BLaER1 (cell line): ENCODE measurements around the gene NPIPB6.
A peak's percentile ranks its signal among the peaks of the same experiment; 100 is the strongest.

Experiments
- H3K27ac ChIP-seq: shearing (Covaris generic); formaldehyde crosslinking; 2 replicates; pipeline ENCODE4 v1.8.1; 2022
- H3K27me3 ChIP-seq: shearing (Covaris generic); formaldehyde crosslinking; 2 replicates; pipeline ENCODE4 v1.8.1; 2022
- H3K36me3 ChIP-seq: shearing (Covaris generic); formaldehyde crosslinking; 2 replicates; pipeline ENCODE4 v1.8.1; 2022
- H3K4me1 ChIP-seq: shearing (Covaris generic); formaldehyde crosslinking; 2 replicates; pipeline ENCODE4 v1.8.1; 2022
- H3K4me2 ChIP-seq: shearing (Covaris generic); formaldehyde crosslinking; 2 replicates; pipeline ENCODE4 v1.8.1; 2022
- H3K4me3 ChIP-seq: shearing (Covaris generic); formaldehyde crosslinking; 2 replicates; pipeline ENCODE4 v1.8.1; 2022
- H3K9ac ChIP-seq: shearing (Covaris generic); formaldehyde crosslinking; 2 replicates; pipeline ENCODE4 v1.8.1; 2022
- H3K9me3 ChIP-seq: shearing (Covaris generic); formaldehyde crosslinking; 2 replicates; pipeline ENCODE4 v1.8.1; 2022
- H4K20me1 ChIP-seq: shearing (Covaris generic); formaldehyde crosslinking; 2 replicates; pipeline ENCODE4 v1.8.1; 2022
- Cebpa-rat ChIP-seq: shearing (Covaris generic); IDR thresholded peaks from 2 replicates; pipeline ENCODE4 v1.8.1; 2022

The NPIPB6 gene

DNA sequence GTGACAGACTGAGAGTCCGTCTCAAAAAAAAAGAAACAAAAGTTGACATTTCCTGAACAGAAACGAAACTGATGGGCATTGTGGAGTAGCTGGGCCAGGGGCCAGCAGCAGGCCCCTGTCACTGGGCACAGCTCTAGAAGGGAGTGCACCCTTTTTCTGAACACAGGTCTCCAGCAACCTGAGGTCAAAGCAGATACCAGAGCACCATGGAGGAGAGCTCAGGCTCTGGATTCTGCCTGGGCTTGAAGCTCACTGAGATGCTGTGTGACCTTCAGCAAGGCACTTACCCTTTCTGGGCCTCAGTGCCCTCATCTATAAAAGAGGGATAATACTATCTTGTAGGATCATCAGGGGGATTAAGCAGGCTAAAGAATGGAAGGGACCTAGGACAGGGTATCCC, 66.0 kb downstream of the NPIPB6 start:
- Histone ChIP-seq H3K27me3 (no peaks in the 10 kb centered on the region), H3K36me3 (peaks cover 57% of the 10 kb centered on the region), H3K9ac (peak overlapping the region; percentile 12; the same call in 1 of the 2 replicates), H3K4me2 (peak overlapping the region; percentile 35), H3K9me3 (no peaks in the 10 kb centered on the region), H4K20me1 (peaks cover 87% of the 10 kb centered on the region), H3K4me3 (no peak overlapping the region), H3K27ac (no peak overlapping the region), H3K4me1 (peaks cover 82% of the 10 kb centered on the region)
- TF ChIP-seq Cebpa-rat, result no peak

DNA sequence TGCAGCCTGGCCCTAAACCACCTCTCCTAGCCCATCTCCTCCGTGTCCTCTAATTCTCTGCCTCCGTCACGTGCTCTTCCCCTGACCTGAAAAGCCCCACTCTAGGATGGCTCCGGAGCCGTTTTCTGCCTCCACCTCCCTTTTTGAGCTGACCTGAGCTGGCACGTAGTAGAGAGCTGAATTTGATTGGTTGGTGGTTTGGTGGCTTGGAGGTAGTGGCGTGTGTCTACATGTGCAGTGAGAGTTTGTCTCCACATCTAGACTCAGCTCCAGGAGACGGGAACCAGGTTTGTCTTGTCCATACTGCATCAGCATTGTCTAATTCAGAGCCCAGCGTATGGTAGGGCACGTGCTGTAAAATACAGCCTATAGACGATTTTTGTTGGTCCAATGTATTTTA, 68.0 kb downstream of the NPIPB6 start:
- Histone ChIP-seq H3K9me3 (no peaks in the 10 kb centered on the region), H3K27ac (peak overlapping the region; percentile 19; the same call in 1 of the 2 replicates), H3K9ac (peak overlapping the region; percentile 99; the same call in 1 of the 2 replicates), H3K27me3 (no peaks in the 10 kb centered on the region), H3K4me3 (no peak overlapping the region), H3K4me2 (peak overlapping the region; percentile 98), H3K4me1 (peaks cover 80% of the 10 kb centered on the region), H3K36me3 (peaks cover 37% of the 10 kb centered on the region), H4K20me1 (peaks cover 66% of the 10 kb centered on the region)
- no peak for TF ChIP-seq Cebpa-rat

DNA sequence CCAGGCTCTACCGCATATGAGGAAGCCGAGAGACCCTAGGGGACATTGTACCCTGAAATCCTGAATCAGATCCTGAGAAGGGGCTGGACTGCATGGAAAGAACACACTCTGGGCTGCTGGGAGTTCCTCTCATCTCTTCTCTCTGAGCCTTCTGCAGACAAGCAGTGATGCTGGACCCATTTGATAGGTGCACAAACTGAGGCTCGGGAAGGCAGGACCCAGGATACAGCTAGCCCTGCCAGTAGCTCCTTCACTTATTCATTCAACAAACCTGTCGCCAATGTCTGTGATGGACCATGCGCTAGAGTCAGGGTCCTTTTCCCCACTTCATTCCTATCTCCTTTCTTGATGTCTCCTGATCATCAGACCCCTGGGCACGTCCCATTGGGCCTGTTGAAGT, 69.1 kb downstream of the NPIPB6 start:
- Histone ChIP-seq H3K36me3 (peaks cover 27% of the 10 kb centered on the region), H3K4me1 (peaks cover 82% of the 10 kb centered on the region), H3K27me3 (no peaks in the 10 kb centered on the region), H4K20me1 (peaks cover 56% of the 10 kb centered on the region), H3K9me3 (no peaks in the 10 kb centered on the region), H3K27ac (peak overlapping the region; percentile 97), H3K4me3 (peak overlapping the region; percentile 99), H3K4me2 (peak overlapping the region; percentile 98), H3K9ac (peak overlapping the region; percentile 99)
- no peak for TF ChIP-seq Cebpa-rat

GRCh38 chr16:28293601-28293960, 69.7 kb downstream of the NPIPB6 start:
- no peak for TF ChIP-seq Cebpa-rat
- peaks cover 83% of the 10 kb centered on the region for H3K4me1 ChIP-seq
- no peaks in the 10 kb centered on the region for H3K9me3 ChIP-seq
- H3K27ac ChIP-seq, result peak overlapping the region; percentile 97
- H3K9ac ChIP-seq, result peak overlapping the region; percentile 99
- H3K36me3 ChIP-seq, result peaks cover 21% of the 10 kb centered on the region
- peaks cover 49% of the 10 kb centered on the region for H4K20me1 ChIP-seq
- no peaks in the 10 kb centered on the region for H3K27me3 ChIP-seq
- peak overlapping the region; percentile 99 for H3K4me3 ChIP-seq
- peak overlapping the region; percentile 98 for H3K4me2 ChIP-seq

DNA sequence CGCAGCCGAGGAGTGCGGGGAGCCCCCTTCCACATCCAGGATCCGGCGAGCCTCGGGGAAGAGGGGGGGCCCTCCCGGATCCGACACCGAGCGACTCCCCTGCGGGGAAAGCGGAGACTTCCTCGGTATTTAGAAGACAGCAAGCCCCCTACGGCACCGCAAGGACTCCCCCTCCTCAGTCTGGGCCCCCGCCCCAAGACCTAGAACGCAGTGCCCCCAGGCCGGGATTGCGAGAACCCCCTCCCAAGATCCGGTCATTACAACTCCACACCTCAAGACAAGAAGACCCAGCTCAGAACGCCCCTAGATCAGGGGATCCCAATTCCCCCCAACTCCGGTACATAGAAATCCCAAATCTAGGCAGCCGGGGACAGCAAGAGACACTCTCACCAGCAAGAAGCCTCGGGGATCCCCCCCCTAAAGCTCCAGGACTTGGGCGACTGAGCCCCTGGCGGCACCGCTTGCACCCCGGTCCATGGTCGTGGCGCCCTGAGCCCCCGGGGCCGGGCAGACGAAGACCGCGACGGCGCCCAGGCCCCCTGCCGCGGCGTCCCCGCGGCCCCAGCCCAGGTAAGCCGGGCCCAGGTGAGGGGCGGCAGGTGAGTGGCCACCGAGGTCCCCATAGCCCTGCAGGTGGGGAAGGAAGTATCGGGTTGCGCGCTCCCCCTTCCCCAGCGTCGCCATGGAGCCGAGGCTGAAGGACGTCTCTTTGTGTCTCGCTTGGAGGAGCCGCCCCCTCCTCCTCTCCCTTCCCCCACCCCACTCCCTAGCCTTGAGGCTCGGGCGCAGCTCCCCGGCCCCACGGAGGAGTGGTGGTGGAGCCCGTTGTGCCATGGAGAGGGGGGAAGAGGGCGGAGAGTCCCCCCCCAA, 70.3 kb downstream of the NPIPB6 start:
- Histone ChIP-seq H3K4me2 (peak overlapping the region; percentile 98), H3K4me1 (peaks cover 83% of the 10 kb centered on the region), H3K27me3 (no peaks in the 10 kb centered on the region), H3K4me3 (peak overlapping the region; percentile 99), H3K9ac (peak overlapping the region; percentile 99), H4K20me1 (peaks cover 43% of the 10 kb centered on the region), H3K36me3 (peaks cover 14% of the 10 kb centered on the region; the same call in 1 of the 2 replicates), H3K27ac (peak overlapping the region; percentile 97), H3K9me3 (no peaks in the 10 kb centered on the region)
- TF ChIP-seq Cebpa-rat, result no peak
